GM15510 (cell line): ENCODE measurements around the gene DERL3.
A peak's percentile ranks its signal among the peaks of the same experiment; 100 is the strongest.

Experiments used
- POLR2A ChIP-seq: IDR thresholded peaks from 3 replicates; pipeline ENCODE4 v1.6.1; 2011; ENCODE audit warnings: borderline replicate concordance; ENCODE audit not compliant: insufficient read length; ENCODE audit errors: extremely low read depth

DERL3 gene

GRCh38 chr22:23801886-23802377 is 36.9 kb downstream of the DERL3 start:
- TF ChIP-seq POLR2A, result no peak

GRCh38 chr22:23801238-23801821 is 37.5 kb downstream of the DERL3 start:
- no peak for TF ChIP-seq POLR2A

- TF ChIP-seq POLR2A, result peak; percentile 26
Observed at GRCh38 chr22:23800297-23801237, 38.2 kb downstream of the DERL3 start.

GRCh38 chr22:23796461-23796860 is 42.3 kb downstream of the DERL3 start:
- TF ChIP-seq POLR2A, result no peak

GRCh38 chr22:23793326-23793725 is 45.5 kb downstream of the DERL3 start:
- no peak for TF ChIP-seq POLR2A

GRCh38 chr22:23791738-23792645 is 46.8 kb downstream of the DERL3 start:
- TF ChIP-seq POLR2A, result no peak

- no peak for TF ChIP-seq POLR2A
Observed at GRCh38 chr22:23790819-23791737, 47.7 kb downstream of the DERL3 start.

- TF ChIP-seq POLR2A, result no peak
Observed at GRCh38 chr22:23789638-23790037, 49.2 kb downstream of the DERL3 start.

- TF ChIP-seq POLR2A, result no peak
Observed at GRCh38 chr22:23789121-23789520, 49.7 kb downstream of the DERL3 start.

GRCh38 chr22:23787910-23788309 is 50.9 kb downstream of the DERL3 start:
- TF ChIP-seq POLR2A, result no peak

- TF ChIP-seq POLR2A, result no peak
Observed at GRCh38 chr22:23787600-23787896, 51.3 kb downstream of the DERL3 start.

GRCh38 chr22:23786752-23787599 is 51.8 kb downstream of the DERL3 start, which contains the start of gene SMARCB1:
Gene SMARCB1 (plus strand): TSS chr22:23786966. CDS start chr22:23787170, 204 bp downstream.
- TF ChIP-seq POLR2A, result peak; percentile 78

- TF ChIP-seq POLR2A, result no peak
Observed at GRCh38 chr22:23786261-23786710, 52.5 kb downstream of the DERL3 start.
